ENCODE data around the gene ACVR2B.

The ACVR2B gene

DNA sequence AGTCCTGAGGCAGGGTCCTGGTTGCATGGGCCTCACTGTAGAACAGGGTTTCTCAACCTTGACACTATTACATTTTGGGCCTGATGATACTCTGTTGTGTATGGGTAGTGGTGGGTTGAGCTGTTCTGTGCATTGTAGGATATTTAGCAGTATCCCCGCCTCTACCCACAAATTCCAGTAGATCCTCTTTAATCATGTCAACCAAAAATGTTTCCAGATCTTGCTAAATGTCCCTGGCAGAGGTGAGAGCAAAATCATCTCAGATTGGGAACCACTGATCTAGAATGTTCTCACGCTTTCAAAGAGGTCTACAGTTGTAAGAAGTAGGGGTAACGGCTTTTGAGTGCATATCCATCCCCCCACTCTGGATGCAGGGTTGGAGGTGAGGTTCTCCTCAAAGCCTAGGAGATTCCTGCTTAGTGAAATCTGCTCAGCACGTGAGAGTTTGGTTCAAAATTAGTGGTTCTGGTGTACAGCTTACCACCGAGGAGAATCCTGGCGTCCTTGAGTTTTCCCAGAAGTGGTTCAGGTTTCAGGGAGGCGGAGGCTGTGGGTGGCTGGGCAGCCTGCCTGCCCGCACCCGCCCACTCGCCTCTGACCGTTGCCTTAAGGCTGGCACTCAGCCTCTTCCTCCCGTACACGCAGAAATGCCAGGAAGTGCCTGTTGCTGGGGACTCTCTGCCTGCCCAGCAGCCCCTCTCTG is 5.3 kb downstream of the ACVR2B start:
- DNase-seq: no peak

- no peak for DNase-seq
Measured at GRCh38 chr3:38459499-38460048, 5.9 kb downstream of the ACVR2B start.

- no peak for DNase-seq
Measured at GRCh38 chr3:38460377-38461270, 6.9 kb downstream of the ACVR2B start.

GRCh38 chr3:38465588-38466154 is 12.0 kb downstream of the ACVR2B start:
- no peak for DNase-seq

DNA sequence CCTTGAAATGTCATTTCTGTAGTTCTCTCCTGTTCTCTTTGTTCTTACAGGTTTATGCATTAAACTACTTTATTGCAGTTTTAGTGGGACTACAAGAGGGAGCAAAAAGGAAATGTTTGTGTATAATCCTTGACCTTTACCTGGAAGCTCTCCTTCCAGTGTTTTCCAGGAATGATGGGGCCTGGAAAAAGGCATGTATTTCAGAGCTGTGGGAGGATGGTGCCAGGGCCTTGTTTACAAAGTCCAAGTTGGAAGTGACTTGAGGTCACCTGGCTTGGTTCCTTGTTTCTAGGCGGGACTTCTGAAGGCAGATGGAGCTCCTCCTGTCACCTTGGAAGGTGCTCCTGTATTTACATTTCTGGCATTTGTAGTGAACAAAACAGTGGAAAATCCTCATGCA is 15.1 kb downstream of the ACVR2B start:
- DNase-seq: no peak

DNA sequence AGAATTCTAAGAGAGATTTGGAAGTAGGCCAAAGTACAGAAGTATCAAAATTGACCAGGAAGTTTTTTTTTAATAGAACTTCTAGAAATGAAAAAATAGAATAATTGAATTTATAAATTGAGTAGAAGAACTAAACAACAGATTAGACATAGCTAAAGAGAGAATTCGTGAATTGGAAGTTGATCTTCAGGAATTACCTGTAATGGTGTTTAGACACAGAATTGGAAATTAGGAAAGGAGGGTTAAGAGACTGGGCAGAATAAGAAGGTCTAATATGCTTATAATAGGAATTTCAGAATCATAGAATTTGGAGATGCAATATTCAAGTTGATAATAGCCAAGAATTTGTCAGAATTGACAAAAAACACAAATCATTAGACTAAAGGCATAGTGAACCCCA is 16.2 kb downstream of the ACVR2B start:
- DNase-seq: no peak

DNA sequence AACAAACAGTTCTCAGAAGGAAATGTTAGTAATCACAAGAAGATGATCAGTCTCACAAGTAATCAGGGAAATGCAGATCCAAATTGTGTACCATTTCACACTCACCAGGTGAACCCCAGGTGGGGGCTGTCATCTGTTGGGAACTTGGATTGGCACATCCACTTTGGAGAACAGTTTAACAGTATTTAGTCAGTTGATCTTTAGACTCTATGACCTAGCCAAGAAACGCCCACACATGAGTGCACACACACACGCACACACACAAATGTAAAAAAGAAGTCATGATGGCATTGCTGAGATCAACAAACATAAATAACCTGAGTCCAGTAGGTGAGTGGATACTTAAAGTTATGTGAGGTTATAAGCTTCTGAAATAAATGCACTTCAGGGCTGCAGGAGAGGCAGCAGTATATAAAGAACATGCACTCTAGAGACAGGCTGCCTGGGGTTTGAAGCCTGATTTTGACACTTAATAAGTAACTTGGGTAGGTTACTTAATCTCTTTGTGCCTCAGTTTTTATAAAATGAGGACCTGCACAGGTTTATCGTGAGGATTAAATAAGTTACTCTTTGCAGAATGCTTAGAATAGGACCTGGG is 17.7 kb downstream of the ACVR2B start:
- DNase-seq: no peak

DNA sequence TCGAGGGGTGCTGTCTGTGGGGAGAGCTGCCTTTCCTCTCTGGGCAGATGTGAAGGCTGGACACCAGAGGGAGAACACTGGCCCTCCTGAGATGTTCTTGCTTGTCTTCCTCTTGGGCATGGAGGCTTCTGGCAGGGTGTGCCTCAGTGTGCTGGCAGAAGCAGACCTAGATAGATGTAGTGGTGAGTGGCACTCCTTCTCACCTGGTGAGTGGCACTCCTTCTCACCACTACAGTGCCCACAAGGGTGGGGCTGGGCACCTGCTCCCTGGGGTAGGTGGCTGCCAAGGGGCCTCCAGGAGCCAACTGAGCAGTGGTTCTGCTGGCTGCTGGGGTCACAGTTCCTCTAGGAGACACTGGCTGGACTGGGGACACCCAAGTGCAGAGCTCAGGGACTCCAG is 18.7 kb downstream of the ACVR2B start:
- DNase-seq: no peak

- no peak for DNase-seq
Measured at GRCh38 chr3:38473229-38473628, 19.5 kb downstream of the ACVR2B start.

GRCh38 chr3:38474928-38475605 is 21.4 kb downstream of the ACVR2B start:
- DNase-seq: no peak

- no peak for DNase-seq
Measured at GRCh38 chr3:38475716-38476115, 22.0 kb downstream of the ACVR2B start.

DNA sequence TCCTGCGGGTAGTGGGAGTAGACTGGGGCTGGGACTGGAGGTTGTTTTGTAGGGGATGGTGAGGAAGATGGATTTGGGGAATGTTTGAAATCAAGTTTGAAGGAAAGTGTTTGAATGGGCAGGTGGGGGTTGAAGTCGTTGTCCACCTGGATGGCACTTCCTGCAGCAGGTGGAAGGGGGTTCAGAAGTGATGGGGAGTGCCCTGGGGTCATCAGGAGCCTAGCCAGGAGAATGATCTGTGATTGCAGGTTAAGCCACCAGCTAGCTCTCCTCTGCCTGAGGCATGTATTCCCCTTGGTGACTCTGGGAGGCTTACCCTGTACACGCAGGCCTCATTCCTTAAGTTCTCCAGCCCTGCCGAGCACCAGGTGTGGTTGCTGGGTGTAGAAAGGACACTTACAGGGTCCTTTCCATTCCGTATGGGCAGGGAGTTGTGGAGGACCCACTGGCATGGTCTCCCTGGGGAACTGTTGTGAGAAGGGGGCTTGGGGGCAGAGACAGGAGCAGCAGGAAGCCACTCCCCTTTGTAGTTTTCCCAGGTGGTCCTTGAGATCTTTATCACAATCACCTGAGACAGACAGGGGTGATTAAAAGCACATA is 22.6 kb downstream of the ACVR2B start:
- DNase-seq: no peak

- DNase-seq: no peak
Measured at GRCh38 chr3:38477057-38477820, 23.5 kb downstream of the ACVR2B start.

DNA sequence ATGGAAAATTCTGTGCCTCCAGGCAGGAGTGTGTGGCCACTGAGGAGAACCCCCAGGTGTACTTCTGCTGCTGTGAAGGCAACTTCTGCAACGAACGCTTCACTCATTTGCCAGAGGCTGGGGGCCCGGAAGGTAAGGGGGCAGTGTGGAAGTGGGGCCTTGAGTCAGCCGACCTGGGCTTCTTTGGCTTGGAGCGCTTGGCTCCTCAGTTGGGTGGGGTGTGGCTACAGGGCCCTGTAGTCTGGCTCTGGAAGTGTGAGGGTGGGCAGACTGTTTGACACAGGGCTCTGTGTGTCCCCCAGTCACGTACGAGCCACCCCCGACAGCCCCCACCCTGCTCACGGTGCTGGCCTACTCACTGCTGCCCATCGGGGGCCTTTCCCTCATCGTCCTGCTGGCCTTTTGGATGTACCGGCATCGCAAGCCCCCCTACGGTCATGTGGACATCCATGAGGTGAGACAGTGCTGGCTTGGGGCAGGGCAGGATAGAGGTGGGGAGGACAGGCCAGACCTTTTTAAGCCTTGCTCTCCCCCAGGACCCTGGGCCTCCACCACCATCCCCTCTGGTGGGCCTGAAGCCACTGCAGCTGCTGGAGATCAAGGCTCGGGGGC is 24.3 kb downstream of the ACVR2B start:
- DNase-seq: no peak

- no peak for DNase-seq
Measured at GRCh38 chr3:38478901-38479300, 25.2 kb downstream of the ACVR2B start.

GRCh38 chr3:38479431-38480092 is 25.9 kb downstream of the ACVR2B start:
- DNase-seq: peak; percentile 73

DNA sequence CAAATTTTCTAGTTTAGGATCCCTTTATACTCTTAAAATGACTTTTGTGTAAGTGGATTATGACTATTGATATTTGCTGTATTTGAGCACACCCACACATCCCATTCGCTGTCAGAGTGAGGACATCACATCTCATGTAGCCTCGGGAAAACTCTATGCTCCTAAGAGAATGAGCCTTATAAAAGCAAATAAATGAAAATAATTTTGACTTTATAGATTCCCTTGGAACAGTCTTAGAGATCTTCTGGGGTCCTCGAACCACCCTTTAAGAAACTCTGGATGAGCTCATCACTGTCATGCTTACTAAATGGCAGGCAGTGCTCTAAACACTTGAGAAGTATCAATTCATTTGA is 26.4 kb downstream of the ACVR2B start:
- DNase-seq: no peak

DNA sequence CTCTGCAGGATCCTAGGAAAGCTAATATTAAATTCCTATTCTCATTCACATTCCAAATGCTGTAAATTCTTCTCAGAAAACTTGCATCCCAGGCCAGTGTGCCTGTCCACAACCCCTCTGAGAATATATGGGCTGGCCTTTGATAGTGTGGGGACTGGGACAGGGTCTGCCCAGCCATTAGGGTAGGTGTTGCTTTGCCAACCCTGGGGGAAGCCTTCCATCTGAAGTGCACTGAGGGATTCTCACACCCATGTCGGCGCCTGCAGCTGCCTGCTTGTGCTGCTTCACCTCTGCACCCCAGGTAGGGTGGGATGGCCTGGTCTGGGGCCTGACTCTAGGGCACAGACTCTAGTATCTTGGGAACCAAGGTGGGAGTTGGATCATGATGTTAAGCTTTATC is 27.2 kb downstream of the ACVR2B start:
- DNase-seq: no peak

DNA sequence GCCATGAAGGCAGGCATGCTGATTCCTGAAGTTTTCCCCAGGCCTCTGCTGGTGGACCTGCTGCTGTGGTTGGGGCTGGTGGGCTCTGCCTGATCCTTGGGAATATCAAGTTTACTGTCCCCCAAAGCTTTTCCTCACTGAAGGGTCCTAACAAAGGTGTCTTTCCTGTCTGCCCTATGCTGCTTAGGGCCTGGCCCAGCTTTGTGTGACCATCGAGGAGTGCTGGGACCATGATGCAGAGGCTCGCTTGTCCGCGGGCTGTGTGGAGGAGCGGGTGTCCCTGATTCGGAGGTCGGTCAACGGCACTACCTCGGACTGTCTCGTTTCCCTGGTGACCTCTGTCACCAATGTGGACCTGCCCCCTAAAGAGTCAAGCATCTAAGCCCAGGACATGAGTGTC is 29.3 kb downstream of the ACVR2B start:
- DNase-seq: no peak

DNA sequence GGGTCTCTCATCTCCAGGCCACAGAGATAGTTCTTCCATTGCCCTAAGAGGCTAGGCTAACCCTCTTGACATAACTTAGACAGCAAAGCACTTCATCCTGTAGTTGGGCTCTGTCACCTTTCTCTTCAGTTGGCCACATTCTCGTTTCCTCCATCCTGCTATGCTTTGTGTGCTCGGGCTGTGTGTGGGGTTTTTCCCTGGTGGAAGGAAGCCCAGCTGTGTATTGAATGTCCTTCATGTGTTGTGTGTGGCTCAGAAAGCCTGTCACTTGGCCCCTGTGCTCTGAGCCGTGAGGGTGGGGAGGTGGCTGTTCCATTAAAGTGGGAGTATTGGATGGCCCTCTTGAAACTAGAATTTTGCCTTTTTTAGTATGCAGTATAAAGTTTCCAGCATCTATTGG is 33.6 kb downstream of the ACVR2B start:
- DNase-seq: no peak

- no peak for DNase-seq
Measured at GRCh38 chr3:38488949-38489348, 35.3 kb downstream of the ACVR2B start.

Data from suppressor macrophage treated with lipopolysaccharide for 4 hours (primary cell).